GM23248 (cell line): ENCODE measurements around the gene CCDC73.

ENCODE experiments used
- EZH2 ChIP-seq: fragments of 200-600 bp; sonication (generic); IDR thresholded peaks from 2 replicates; pipeline ENCODE4 v1.6.1; 2018; ENCODE audit warnings: antibody characterized with exemption, mild to moderate bottlenecking; ENCODE audit not compliant: insufficient read depth, poor library complexity, severe bottlenecking
- EZH2phosphoT487 ChIP-seq: fragments of 200-600 bp; sonication (generic); IDR thresholded peaks from 2 replicates; pipeline ENCODE4 v1.6.1; 2018; ENCODE audit warnings: antibody characterized with exemption, moderate library complexity, mild to moderate bottlenecking, low read depth; ENCODE audit not compliant: insufficient read depth

DNA sequence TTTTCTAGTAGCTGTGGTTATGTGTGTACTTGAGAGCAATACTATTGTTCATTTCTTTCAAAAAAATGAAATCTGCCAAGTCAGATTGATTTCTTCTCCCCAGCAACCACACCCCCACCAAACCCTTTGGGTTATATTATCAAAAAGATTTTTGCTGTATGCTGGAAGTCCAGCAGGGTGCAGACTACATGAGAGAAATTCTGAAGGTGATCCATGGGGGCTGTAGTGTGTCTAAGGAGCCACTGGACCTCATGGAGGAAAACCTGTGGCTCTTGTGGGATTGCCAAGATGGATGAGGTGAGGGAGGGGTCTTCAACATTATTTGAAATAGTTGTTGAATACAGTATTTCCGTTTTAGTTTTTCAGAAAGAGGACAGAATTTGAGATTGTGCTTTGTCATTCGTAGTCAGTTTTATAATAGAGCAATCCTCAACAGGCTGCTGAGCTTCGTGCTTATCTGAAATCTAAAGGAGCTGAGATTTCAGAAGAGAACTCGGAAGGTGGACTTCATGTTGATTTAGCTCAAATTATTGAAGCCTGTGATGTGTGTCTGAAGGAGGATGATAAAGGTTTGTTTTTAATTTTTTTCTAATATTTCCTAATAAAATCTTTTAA lies 207.8 kb downstream of the CCDC73 start:
- TF ChIP-seq EZH2 = no peak
- TF ChIP-seq EZH2phosphoT487 = no peak
